Brain microvascular endothelial cell (primary cell): ENCODE data around the gene LSP1.

Experiments
- DNase-seq: peaks from one replicate; pipeline ENCODE4 v3.0.0-alpha.2; 2020
- H3K27ac ChIP-seq: fragments of 250-450 bp; sonication (Bioruptor Pico); 2 replicates; pipeline ENCODE4 v1.5.1; 2020; ENCODE audit warnings: mild to moderate bottlenecking, moderate library complexity
- H3K27me3 ChIP-seq: fragments of 250-450 bp; sonication (Bioruptor Pico); replicated peaks from 2 replicates; pipeline ENCODE4 v1.5.1; 2020; ENCODE audit warnings: mild to moderate bottlenecking
- H3K36me3 ChIP-seq: fragments of 250-450 bp; sonication (Bioruptor Pico); replicated peaks from 2 replicates; pipeline ENCODE4 v1.5.1; 2020; ENCODE audit warnings: mild to moderate bottlenecking
- H3K4me3 ChIP-seq: 2 replicates; pipeline ENCODE4 v1.5.1; 2011; ENCODE audit warnings: low read depth, mild to moderate bottlenecking, control low read depth, low read length, moderate library complexity
- CTCF ChIP-seq: IDR thresholded peaks from 2 replicates; pipeline ENCODE4 v1.5.1; 2011; ENCODE audit warnings: low read depth, mild to moderate bottlenecking, moderate library complexity, low read length, control low read depth, inconsistent platforms; ENCODE audit errors: missing control alignments
- in situ Hi-C: cut with HindIII; loops from 2 replicates; pipeline ENCODE4 v1.10.0; 2017; ENCODE audit warnings: low sequenced_read_pairs, low pct_ligation_motif_present

The LSP1 gene

DNA sequence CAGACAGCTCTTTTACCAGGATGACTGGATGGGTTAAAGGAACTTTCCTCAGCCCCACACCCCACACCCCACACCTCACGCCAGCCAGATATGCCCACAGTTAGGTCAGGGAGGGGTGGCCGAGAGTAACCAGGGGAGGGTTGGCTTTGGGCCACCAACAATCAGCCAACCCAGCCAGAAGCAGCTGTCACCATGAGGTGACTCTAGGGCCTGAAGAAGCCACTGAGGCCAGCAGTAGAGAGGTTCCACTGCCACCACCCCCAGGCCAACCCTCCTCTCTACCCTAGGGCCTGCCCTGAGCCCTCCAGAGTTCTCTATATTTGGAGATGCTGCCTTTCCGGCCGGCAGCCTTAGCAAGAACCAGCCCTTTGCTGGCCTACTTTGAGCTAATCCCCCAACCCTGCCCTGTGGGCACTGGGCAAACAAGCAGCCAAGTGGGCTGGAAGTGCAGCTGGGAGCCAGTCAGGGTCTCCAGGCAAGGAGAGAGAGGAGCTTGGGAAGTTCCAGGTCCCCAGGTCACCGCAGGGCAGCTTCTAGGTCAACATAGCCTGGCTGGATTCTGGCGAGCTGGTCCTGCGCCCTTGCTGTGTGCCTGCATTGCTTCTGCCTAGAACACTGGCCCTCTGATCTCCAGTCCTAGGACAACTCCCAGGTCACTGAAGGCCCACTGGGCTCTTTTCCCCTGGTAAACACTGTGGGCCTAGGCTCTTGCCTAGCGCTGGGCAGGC is 30.1 kb upstream of the LSP1 start:
- H3K27me3 ChIP-seq: no peaks in the 10 kb centered on the region
- H3K4me3 ChIP-seq: no peak overlapping the region
- H3K36me3 ChIP-seq: no peaks in the 10 kb centered on the region
- no peak overlapping the region for H3K27ac ChIP-seq
- DNase-seq: no peak
- no peak for TF ChIP-seq CTCF
- in situ Hi-C loops: no loop called here

DNA sequence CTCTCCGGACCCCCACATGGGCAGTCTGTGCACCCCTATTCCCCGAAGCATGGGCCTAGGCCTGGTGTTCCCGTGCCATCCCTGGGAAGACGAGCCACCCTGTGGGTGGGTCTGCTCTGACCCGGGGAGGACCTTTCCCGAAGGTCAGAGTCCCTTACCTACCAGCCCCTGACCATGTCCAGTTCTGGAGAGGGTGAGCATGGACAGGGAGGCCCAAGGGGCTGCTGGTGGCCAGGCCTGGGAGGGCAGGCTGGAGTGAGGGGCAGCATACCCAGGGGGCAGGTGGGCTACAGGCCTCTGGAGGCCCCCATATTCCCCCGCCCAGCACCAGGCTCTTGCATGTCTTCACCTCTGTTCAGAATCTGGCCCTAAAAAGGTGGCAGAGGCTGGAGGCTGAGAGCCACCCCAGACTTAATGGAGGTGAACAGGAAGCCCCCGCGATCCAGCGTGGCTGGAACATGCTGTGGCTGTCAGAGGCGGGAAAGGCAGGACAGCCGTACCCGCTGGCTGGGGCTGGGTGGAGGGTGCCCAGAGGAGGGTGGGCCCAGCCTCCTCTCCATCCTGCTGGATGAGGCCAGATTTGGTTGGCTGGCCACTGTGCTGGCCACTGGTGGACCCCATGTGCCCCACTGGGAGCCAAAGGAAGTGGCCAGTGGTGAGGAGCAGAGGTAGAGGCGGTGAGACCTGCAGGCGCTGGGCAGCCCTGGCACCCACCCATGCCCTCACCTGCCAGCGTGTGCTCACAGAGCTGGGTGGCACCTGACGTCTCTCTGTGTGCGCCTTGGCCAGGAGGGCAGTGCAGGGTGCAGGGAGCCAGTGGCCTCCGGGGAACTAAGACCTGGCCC is 29.3 kb upstream of the LSP1 start:
- no peak overlapping the region for H3K27ac ChIP-seq
- no peaks in the 10 kb centered on the region for H3K36me3 ChIP-seq
- H3K27me3 ChIP-seq: no peaks in the 10 kb centered on the region
- no peak for TF ChIP-seq CTCF
- DNase-seq: no peak
- no peak overlapping the region for H3K4me3 ChIP-seq
- in situ Hi-C loops: no loop called here

- in situ Hi-C loops: no loop called here
- Histone ChIP-seq H3K27ac (no peak overlapping the region), H3K36me3 (no peaks in the 10 kb centered on the region), H3K27me3 (no peaks in the 10 kb centered on the region), H3K4me3 (no peak overlapping the region)
- DNase-seq: no peak
- TF ChIP-seq CTCF: no peak
Observed at GRCh38 chr11:1824221-1825038, 28.5 kb upstream of the LSP1 start.

- peak; percentile 71 for TF ChIP-seq CTCF
- H3K27ac ChIP-seq: no peak overlapping the region
- H3K27me3 ChIP-seq: no peaks in the 10 kb centered on the region
- no peaks in the 10 kb centered on the region for H3K36me3 ChIP-seq
- DNase-seq: no peak
- H3K4me3 ChIP-seq: no peak overlapping the region
- in situ Hi-C loops: no loop called here
Observed at GRCh38 chr11:1825039-1825740, 27.7 kb upstream of the LSP1 start.

DNA sequence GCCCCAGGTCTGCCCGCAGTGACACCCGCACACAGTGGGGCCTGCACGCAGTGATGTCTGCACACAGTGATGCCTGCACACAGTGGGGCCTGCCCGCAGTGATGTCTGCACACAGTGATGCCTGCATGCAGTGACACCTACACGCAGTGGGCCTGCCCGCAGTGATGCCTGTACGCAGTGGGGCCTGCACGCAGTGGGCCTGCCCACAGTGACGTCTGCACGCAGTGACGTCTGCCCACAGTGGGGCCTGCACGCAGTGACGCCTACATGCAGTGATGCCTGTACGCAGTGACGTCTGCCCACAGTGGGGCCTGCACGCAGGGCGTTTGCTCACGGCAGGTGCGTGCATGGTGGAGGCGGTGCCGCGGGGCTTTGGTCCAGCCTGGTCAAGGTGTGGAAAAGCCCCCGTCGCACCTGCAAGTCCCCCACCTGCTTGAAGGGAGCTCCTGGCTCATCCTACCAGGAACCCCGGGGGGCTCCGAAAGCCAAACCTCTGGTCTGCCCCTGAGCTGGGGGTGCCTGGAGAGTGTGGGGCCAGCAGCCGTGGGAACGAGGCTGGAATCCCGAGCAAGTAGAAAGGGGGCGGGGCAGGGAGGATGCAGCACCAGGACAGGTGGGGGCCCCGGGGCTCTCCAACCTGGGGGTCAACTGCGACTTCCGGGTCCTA is 27.0 kb upstream of the LSP1 start:
- Histone ChIP-seq H3K27me3 (no peaks in the 10 kb centered on the region), H3K36me3 (no peaks in the 10 kb centered on the region), H3K4me3 (no peak overlapping the region), H3K27ac (no peak overlapping the region)
- no peak for TF ChIP-seq CTCF
- DNase-seq: no peak
- in situ Hi-C loops: no loop called here
